Activated CD4-positive, alpha-beta T cell treated with anti-CD3 and anti-CD28 coated beads for 36 hours (primary cell): ENCODE results near the gene LLCFC1. TPM values are rescaled to one million over a fixed set of nuclear protein-coding genes. Genes with fewer than 3 reads are reported as not detected.

Experiments
- ATAC-seq: fragments of 200-7000 bp; cut with Tn5 transposase; one replicate; pipeline ENCODE4 v1.10.0; 2021; ENCODE audit warnings: mild to moderate bottlenecking, moderate library complexity
- CTCF ChIA-PET: fragments of 350-600 bp; sonication (Branson Sonifier 250); formaldehyde crosslinking; loops from one replicate; lab custom pipeline; 2021; ENCODE audit warnings: antibody characterized with exemption; lab: Charles Lee
- POLR2A ChIA-PET: fragments of 350-600 bp; sonication (Branson Sonifier 250); formaldehyde crosslinking; loops from one replicate; lab custom pipeline; 2021; ENCODE audit warnings: antibody characterized with exemption, inconsistent platforms; lab: Charles Lee
- DNase-seq: peaks from one replicate; pipeline ENCODE4 v3.0.0-alpha.2; 2020
- H3K27ac Mint-ChIP-seq: one replicate; pipeline ENCODE4 v1.8.0; 2021; ENCODE audit warnings: mixed read lengths
- H3K27me3 Mint-ChIP-seq: one replicate; pipeline ENCODE4 v1.8.0; 2021; ENCODE audit warnings: mixed read lengths
- H3K36me3 Mint-ChIP-seq: one replicate; pipeline ENCODE4 v1.8.0; 2021; ENCODE audit warnings: low read depth, mixed read lengths
- H3K4me1 Mint-ChIP-seq: one replicate; pipeline ENCODE4 v1.8.0; 2021; ENCODE audit warnings: mixed read lengths
- H3K4me3 Mint-ChIP-seq: one replicate; pipeline ENCODE4 v1.8.0; 2021; ENCODE audit warnings: mild to moderate bottlenecking, moderate library complexity, mixed read lengths
- H3K9me3 Mint-ChIP-seq: one replicate; pipeline ENCODE4 v1.8.0; 2021; ENCODE audit warnings: low read depth, mixed read lengths
- intact Hi-C, 2 experiments: fragments of 100-400 bp; cut with DNase I in 1 of 2; cut with micrococcal nuclease in 1 of 2; formaldehyde crosslinking; loops; one replicate each; pipeline versions ENCODE4 v1.14.2 to v1.15.1; 2022 to 2024; cut with DNase I, micrococcal nuclease
- total RNA-seq, 2 experiments: library from RNA; stranded (reverse); gene quantifications; one replicate each; pipeline ENCODE4 v1.2.3, GENCODE V29; 2021

Gene LLCFC1
- not detected for total RNA-seq

DNA sequence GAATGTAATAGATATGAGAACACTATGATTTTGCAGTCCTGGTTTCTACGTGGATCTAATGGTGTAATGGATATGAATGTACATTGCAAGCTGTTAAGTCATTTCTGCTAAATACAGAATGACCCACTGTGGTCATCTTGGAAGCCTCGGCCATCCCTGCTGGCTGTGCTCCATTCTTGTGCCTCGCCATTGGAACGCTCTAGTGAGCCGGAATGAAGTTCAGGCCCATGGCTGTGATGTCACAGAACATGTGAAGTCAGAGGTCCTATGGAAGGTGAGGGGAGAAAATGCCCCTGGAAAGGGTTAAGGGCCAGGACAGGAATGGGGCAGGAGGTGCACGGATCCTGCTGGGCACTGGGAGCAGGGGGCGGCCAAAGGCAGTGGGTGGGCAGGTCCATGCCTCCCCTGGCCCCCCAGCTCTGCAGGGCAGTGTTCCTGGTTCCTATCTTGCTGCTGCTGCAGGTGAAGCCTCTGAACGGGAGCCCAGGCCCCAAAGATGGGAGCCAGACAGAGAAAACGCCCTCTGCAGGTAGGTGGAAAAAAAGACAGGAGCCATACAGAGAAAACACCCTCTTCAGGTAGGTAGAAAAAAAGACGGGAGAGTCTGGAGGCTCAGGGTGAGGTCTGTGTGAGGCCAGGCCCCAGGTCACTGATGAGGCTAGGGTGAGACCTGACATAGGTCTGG lies at the start of gene LLCFC1:
Gene LLCFC1 (plus strand): TSS at position 259 of the 685 bp plus-strand sequence. CDS start 138 bp downstream, at position 397.
- ATAC-seq (peak; percentile 30), DNase-seq (peak; percentile 24)
- Mint-ChIP-seq H3K4me3 (no peak within 1 kb of the TSS), H3K9me3 (no peaks in the 10 kb centered on the region), H3K4me1 (no peaks in the 10 kb centered on the region), H3K27me3 (no peaks in the 10 kb centered on the region), H3K27ac (no peak within 1 kb of the TSS), H3K36me3 (no peaks in the 10 kb centered on the region)
- ChIA-PET CTCF (interaction anchor here (0.6 to 0.7 kb wide), 2 partner anchors 21 to 60 kb away, joined by 3 to 4 read pairs; no protein-coding TSS in a partner anchor), POLR2A (no interaction called here)
- intact Hi-C loops, result loop anchor here in 1 of 2 experiments (1.0 kb wide), 1 partner anchor 86 kb away; no protein-coding TSS in a partner anchor

DNA sequence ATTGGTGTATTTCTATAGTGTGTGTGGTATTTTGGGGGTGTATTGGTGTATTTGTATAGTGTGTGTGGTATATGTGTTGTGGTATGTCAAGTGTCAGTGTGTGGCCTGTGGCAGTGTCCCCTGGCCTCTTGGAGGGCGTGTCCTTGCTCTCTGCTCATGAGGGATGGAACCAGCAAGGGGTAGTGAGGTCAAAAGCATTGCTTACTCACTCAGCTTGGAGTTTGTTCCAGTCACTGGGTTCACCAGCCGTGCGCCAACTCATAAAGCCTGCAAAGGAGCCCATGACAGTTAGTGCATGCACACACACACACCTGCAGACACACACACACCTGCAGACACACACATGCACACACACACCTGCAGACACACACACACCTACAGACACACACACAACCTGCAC lies 49.5 kb upstream of the LLCFC1 start:
- DNase-seq (no peak), ATAC-seq (peak; percentile 26)
- no peaks in the 10 kb centered on the region for H3K36me3 Mint-ChIP-seq
- intact Hi-C loops, result no loop called here
- H3K27me3 Mint-ChIP-seq, result peaks cover 4% of the 10 kb centered on the region
- H3K9me3 Mint-ChIP-seq, result no peaks in the 10 kb centered on the region
- H3K27ac Mint-ChIP-seq, result no peak overlapping the region
- H3K4me3 Mint-ChIP-seq, result no peak overlapping the region
- POLR2A ChIA-PET, result no interaction called here
- no peaks in the 10 kb centered on the region for H3K4me1 Mint-ChIP-seq
- CTCF ChIA-PET, result no interaction called here

DNA sequence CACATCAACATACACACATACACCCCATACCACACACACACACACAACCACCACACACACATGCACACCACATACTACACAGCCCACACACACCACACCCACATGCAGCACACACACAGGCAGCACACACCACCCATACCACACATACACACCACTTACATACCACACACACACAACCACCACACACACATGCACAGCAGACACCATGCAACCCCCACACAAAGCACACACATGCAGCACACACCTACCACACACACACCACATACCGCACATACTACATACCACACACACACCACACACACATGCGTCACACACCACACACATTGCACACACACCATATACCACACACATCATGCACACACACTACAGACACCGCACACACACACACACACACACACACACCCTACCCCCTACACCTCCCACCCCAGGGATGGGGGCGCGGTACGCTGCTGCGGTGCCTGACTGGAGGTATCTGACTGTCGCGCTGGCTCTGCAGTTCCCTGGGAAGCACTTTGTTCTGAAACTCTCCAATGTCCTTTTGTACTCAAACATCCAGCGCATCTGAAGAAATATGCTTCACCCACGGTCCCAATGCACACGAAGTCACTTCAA lies 48.3 kb upstream of the LLCFC1 start:
- ChIA-PET CTCF (interaction anchor here (0.6 kb wide), 1 partner anchor 336 kb away, joined by 3 read pairs; no protein-coding TSS in a partner anchor), POLR2A (no interaction called here)
- intact Hi-C loops, result no loop called here
- no peak for ATAC-seq
- DNase-seq, result no peak
- Mint-ChIP-seq H3K27me3 (peaks cover 4% of the 10 kb centered on the region), H3K36me3 (no peaks in the 10 kb centered on the region), H3K4me3 (no peak overlapping the region), H3K4me1 (no peaks in the 10 kb centered on the region), H3K9me3 (no peaks in the 10 kb centered on the region), H3K27ac (no peak overlapping the region)

DNA sequence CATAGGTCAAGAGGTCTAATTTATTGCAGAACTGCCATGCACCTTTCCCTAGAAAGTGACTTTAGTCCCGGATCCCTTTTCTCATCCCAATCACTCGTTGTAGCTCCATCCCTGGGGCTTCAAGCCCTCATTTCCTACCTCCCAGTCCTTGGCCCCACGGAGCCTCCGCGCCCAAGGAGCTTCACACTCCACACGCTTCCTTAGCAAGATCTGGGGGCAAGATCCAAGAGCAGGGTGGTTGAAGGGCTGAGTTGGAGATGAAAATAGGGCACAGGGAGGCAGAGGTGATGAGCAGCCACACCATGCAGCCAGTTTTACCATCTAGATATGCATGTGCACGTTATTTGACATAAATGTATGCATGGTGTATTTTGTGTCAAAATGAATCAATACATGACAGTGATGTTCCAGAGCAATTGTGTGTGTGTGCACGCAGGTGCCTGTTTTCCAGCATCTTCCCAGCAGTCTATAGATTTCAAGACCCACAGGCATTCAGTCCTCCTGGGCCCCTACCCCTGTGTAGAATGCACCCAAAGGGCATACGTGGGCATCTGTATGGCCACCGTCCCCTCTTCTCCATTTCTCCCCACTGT lies 47.7 kb upstream of the LLCFC1 start:
- Mint-ChIP-seq H3K4me1 (no peaks in the 10 kb centered on the region), H3K27ac (no peak overlapping the region), H3K36me3 (no peaks in the 10 kb centered on the region), H3K9me3 (no peaks in the 10 kb centered on the region), H3K4me3 (no peak overlapping the region), H3K27me3 (peaks cover 4% of the 10 kb centered on the region)
- ATAC-seq (no peak), DNase-seq (no peak)
- POLR2A ChIA-PET, result no interaction called here
- CTCF ChIA-PET, result interaction anchor here (0.6 kb wide), 1 partner anchor 337 kb away, joined by 3 read pairs; no protein-coding TSS in a partner anchor
- intact Hi-C loops, result no loop called here

DNA sequence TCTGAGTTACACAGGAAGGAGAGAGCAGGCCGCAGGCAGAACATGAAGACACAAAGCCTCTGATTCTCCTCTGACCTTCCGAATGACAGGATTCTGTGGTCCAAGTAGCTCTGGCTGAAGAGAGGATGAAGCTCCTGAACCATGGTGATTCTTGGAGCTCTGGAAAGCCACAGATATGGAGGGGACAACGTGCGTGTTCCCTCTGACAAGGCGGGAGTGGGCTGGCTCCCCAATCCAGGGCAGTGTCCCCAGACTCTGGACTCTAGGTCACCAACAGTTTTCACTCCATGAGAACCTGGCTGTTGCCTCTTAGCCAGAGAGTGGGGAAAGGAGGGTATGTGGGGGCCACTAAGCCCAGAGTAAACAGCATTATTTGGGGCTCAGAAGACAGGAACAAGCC lies 46.3 kb upstream of the LLCFC1 start:
- H3K9me3 Mint-ChIP-seq, result no peaks in the 10 kb centered on the region
- POLR2A ChIA-PET, result no interaction called here
- no peak overlapping the region for H3K4me3 Mint-ChIP-seq
- CTCF ChIA-PET, result interaction anchor here (0.5 kb wide), 1 partner anchor 173 kb away, joined by 3 read pairs; no protein-coding TSS in a partner anchor
- no peaks in the 10 kb centered on the region for H3K4me1 Mint-ChIP-seq
- ATAC-seq, result no peak
- peaks cover 4% of the 10 kb centered on the region for H3K27me3 Mint-ChIP-seq
- H3K36me3 Mint-ChIP-seq, result no peaks in the 10 kb centered on the region
- no peak overlapping the region for H3K27ac Mint-ChIP-seq
- DNase-seq, result no peak
- intact Hi-C loops, result no loop called here

DNA sequence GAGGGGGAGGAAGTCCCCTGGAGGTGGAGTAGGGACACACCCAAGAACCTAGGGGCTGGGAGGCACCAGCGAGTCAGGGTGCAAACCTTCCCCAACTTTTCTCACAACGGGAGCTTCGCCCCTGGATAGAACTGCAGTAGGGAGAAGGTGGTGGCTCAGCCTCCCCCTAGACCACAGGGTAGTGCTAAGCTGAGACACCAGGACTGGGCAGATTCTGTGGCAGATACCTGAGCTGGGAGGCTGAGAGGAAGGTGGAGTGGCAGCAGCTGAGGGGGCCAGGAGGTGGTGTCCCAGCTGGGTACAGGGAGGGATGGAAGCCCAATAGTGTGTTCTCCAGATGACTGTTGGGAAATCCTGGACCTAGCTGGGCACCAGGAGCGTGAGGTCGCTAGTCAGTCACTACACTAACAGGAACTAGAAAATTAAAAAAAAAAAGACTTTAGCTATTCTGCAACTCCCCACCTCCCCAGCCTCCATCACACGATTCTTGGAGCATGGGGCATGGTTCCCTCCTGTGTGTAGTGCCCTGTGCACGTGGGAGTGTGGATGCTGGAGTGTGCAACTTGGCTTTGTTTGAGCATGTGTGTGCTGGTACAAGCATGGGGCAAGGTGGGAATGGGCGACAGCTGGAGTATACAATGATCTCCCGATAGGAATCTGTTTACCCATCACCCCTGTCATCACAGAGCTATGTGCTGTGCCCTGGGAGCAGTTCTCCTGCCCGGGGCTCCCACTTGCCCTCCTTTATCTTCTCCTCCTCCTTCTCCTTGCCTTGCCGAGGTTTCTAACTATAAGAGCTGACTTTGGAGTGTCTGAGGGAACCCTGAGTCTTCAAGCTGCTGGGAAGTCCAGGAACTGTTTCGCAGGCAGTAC lies 44.9 kb upstream of the LLCFC1 start:
- Mint-ChIP-seq H3K36me3 (no peaks in the 10 kb centered on the region), H3K27ac (no peak overlapping the region), H3K4me1 (no peaks in the 10 kb centered on the region), H3K27me3 (peaks cover 4% of the 10 kb centered on the region), H3K4me3 (no peak overlapping the region), H3K9me3 (no peaks in the 10 kb centered on the region)
- ATAC-seq (no peak), DNase-seq (no peak)
- ChIA-PET CTCF (interaction anchor here (1.5 to 1.9 kb wide), 2 partner anchors 13 to 15 kb away, joined by 6 to 7 read pairs; no protein-coding TSS in a partner anchor), POLR2A (no interaction called here)
- intact Hi-C loops, result no loop called here

DNA sequence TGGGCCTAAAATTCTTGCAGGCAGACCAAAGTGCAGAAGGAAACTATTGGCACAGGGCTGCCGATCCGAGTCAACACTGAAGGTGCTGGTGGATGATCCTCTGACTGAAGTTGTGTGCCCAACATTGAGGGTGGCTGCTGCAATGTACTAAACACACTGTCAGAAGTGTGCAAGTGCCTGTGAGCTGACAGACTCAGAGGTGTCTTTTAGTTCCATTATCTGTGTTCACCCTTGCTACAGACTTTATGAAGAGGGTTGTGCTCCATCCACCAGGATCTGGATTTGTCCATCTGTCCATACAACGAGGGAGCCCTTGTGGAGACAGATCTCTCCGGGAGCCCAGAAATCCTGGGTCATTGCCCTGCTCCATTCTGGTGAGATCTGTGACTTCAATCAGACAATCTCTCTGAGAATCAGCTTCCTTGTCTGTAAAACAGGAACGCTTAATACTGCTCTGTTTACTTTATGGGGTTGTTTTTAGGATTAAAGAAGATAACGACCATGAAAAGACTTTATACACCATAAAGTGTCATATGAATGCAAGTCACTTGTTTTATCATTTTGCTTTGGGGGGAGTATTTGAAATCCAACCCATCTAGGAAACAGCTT lies 44.2 kb upstream of the LLCFC1 start:
- ChIA-PET CTCF (interaction anchor here (1.5 to 1.9 kb wide), 2 partner anchors 14 to 16 kb away, joined by 6 to 7 read pairs; no protein-coding TSS in a partner anchor), POLR2A (no interaction called here)
- Mint-ChIP-seq H3K27me3 (peaks cover 4% of the 10 kb centered on the region), H3K9me3 (no peaks in the 10 kb centered on the region), H3K27ac (no peak overlapping the region), H3K36me3 (no peaks in the 10 kb centered on the region), H3K4me3 (no peak overlapping the region), H3K4me1 (no peaks in the 10 kb centered on the region)
- DNase-seq, result no peak
- no peak for ATAC-seq
- intact Hi-C loops, result no loop called here

DNA sequence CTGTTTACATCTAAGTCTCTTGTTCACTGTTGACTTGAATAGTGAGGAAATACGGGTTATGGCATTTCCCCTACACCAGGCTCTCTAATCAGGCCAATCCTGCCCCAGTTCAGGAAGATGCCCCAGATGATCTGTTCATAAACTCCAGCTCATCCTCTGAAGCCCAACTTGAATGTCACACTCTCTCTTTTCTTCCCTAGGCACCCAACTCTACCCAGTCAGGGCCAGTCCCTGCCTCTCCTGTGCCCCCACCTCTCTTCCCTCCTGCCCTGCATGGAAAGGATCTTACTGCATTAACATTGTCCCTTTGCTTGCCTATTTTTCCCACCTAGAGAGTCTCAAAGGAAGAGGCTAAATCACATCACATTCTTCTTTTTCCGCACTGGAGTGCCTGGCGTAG lies 43.1 kb upstream of the LLCFC1 start:
- Mint-ChIP-seq H3K9me3 (no peaks in the 10 kb centered on the region), H3K36me3 (no peaks in the 10 kb centered on the region), H3K27me3 (no peaks in the 10 kb centered on the region), H3K4me3 (no peak overlapping the region), H3K27ac (no peak overlapping the region), H3K4me1 (no peaks in the 10 kb centered on the region)
- ChIA-PET POLR2A (no interaction called here), CTCF (interaction anchor here (0.6 to 0.7 kb wide), 2 partner anchors 11 to 54 kb away, joined by 3 read pairs; partner anchors contain the start of gene TRPV6)
- ATAC-seq (no peak), DNase-seq (no peak)
- intact Hi-C loops, result no loop called here

DNA sequence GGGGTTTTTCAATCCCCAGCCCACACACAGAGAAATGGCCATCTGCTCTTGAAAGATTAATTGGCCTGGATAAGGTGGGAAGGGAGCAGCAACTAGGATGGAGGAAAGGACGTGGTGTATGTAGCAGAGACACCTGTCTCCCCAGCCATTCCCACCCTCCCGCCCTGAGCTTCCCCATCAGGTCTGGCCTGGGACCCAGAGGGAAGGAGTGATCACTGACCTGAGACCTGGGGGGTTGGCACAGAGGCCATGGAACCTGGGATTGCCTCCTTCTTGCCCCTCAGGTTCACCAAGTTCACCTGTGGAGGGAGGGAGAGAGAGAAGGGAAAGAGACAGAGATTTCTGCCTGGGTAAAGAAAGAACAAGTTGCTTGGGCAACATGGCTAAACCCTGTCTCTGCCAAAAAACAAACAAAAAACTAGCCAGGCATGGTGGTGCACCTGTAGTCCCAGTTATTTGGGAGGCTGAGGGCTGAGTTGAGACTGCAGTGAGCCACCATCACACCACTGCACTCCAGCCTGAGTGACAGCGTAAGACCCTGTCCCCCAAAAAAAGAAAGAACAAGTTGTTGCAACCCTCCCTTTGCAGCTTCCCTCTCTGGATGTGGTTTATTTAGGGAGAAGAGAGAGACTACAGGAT lies 42.4 kb upstream of the LLCFC1 start:
- DNase-seq (no peak), ATAC-seq (no peak)
- H3K4me3 Mint-ChIP-seq, result no peak overlapping the region
- H3K27ac Mint-ChIP-seq, result no peak overlapping the region
- H3K36me3 Mint-ChIP-seq, result no peaks in the 10 kb centered on the region
- no peaks in the 10 kb centered on the region for H3K9me3 Mint-ChIP-seq
- H3K4me1 Mint-ChIP-seq, result no peaks in the 10 kb centered on the region
- intact Hi-C loops, result no loop called here
- ChIA-PET POLR2A (no interaction called here), CTCF (interaction anchor here (0.7 to 1.3 kb wide), 2 partner anchors 11 to 23 kb away, joined by 3 to 4 read pairs; partner anchors contain the start of gene TRPV6)
- H3K27me3 Mint-ChIP-seq, result no peaks in the 10 kb centered on the region

DNA sequence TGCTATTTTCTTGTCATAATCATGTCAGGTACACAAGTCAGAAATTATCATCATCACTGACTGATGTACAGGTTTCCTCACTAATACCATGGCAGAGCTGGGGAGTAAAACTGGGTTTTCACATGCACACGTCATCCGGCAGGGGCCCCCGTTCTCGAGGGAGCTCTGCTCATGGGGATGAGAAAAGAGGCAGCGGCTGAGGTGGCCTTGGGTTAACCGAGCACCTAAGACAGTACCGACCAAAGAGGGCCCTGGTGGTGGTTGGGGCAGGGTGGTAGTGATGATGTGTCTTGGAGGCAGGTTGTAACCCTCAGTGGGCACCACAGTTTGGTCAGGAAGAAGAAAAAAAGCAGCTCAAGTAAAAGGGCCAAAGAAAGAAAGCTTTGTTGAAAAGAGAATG lies 41.6 kb upstream of the LLCFC1 start:
- Mint-ChIP-seq H3K27ac (no peak overlapping the region), H3K27me3 (no peaks in the 10 kb centered on the region), H3K36me3 (no peaks in the 10 kb centered on the region), H3K9me3 (no peaks in the 10 kb centered on the region), H3K4me3 (no peak overlapping the region), H3K4me1 (no peaks in the 10 kb centered on the region)
- ChIA-PET POLR2A (no interaction called here), CTCF (interaction anchor here (0.6 to 1.3 kb wide), 3 partner anchors 24 to 36 kb away, joined by 3 to 4 read pairs (median 3); no protein-coding TSS in a partner anchor)
- ATAC-seq, result no peak
- no peak for DNase-seq
- intact Hi-C loops, result no loop called here
